ENCODE results near the gene ADSS2. TPM values are rescaled to one million over a fixed set of nuclear protein-coding genes. Genes with fewer than 3 reads are reported as not detected.
"Not testable (repeated sequence)": the region's sequence is repeated elsewhere in the genome, so short reads cannot be mapped to it uniquely, and the experiment has no call there.

The ADSS2 gene
- total RNA-seq (2021), result 63.1 and 76.7 TPM in 2 replicates
- percentile 93 among the genes with signal in this experiment for Bru-seq, nascent RNA
- BruChase-seq, experiment 1, labeled RNA remaining after a 2-hour chase, result percentile 94 among the genes with signal in this experiment
- BruChase-seq, experiment 2, labeled RNA remaining after a 6-hour chase, result percentile 89 among the genes with signal in this experiment
- long read RNA-seq, transcript ADSS-201 (13 exons, 2,780 nt), result major isoform, 103 of 120 reads
- long read RNA-seq, partial matches to known transcripts, result 5 of 120 reads
- long read RNA-seq, other reads (novel, unspliced or antisense), result 12 of 120 reads

DNA sequence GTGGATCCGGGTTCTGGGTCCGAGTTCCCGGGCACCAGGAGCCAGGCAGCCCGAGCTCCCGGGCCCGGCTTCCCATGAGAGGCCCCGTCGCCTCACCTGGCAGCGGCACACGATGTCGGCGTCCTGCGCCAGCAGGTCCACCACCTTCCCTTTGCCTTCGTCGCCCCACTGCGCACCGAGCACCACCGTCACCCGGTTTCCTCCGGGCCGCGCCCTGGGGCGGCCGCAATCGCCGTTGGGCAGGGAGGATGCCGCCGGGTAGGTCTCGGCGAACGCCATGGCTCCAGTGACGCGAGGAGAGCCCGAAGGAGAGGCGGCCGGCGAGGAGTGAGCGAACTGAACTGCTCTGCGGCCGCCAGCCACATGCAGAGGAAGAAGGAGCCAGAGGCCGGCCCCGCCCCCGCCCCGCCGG is at the start of gene ADSS2:
Gene ADSS2, minus strand, starts transcription at position 371 of the 412 bp plus-strand sequence. Its CDS starts 92 bp downstream, at position 279.
- Histone ChIP-seq H3K36me3 (ENCODE audit: low read depth) (peaks cover 19% of the 10 kb centered on the region; the same call in 1 of the 2 replicates), H3F3A (ENCODE audit: insufficient read depth, low read depth) (peaks cover 8% of the 10 kb centered on the region; the same call in 1 of the 2 replicates), H2AFZ (peak within 1 kb of the TSS; percentile 93), H3K4me3 (peak within 1 kb of the TSS; percentile 85), H4K20me1 (ENCODE audit: insufficient read depth) (no peaks in the 10 kb centered on the region), H3K79me2 (ENCODE audit: low read depth) (peaks cover 49% of the 10 kb centered on the region), H3K27ac (peak within 1 kb of the TSS; percentile 77), H3K9me3 (ENCODE audit: insufficient read depth, low read depth) (no peaks in the 10 kb centered on the region), H3K9me2 (ENCODE audit: insufficient read depth) (no peaks in the 10 kb centered on the region), H3K4me2 (peak within 1 kb of the TSS; percentile 93), H3K4me1 (replicated peaks; ENCODE audit: insufficient read depth) (peaks cover 48% of the 10 kb centered on the region), H3K27me3 (ENCODE audit: insufficient read depth, low read depth) (no peaks in the 10 kb centered on the region)
- BruUV-seq (replicated peaks), result TSS peak; percentile 47
- CTCF ChIA-PET, result no interaction called here
- TF ChIP-seq, protein P1, sequence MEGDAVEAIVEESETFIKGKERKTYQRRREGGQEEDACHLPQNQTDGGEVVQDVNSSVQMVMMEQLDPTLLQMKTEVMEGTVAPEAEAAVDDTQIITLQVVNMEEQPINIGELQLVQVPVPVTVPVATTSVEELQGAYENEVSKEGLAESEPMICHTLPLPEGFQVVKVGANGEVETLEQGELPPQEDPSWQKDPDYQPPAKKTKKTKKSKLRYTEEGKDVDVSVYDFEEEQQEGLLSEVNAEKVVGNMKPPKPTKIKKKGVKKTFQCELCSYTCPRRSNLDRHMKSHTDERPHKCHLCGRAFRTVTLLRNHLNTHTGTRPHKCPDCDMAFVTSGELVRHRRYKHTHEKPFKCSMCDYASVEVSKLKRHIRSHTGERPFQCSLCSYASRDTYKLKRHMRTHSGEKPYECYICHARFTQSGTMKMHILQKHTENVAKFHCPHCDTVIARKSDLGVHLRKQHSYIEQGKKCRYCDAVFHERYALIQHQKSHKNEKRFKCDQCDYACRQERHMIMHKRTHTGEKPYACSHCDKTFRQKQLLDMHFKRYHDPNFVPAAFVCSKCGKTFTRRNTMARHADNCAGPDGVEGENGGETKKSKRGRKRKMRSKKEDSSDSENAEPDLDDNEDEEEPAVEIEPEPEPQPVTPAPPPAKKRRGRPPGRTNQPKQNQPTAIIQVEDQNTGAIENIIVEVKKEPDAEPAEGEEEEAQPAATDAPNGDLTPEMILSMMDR (conservative IDR thresholded peaks at IDR 0.05), result no peak
- no peak for TF ChIP-seq EZH2 (IDR thresholded peaks at IDR 0.05; ENCODE audit: low read depth)
- no peak for DNase-seq
- intact Hi-C loops (cut with micrococcal nuclease; ENCODE audit: unreplicated experiment), result loop anchor here (2.0 to 10.0 kb wide), 7 partner anchors 109 to 1197 kb away; partner anchors contain the start of genes AKT3, CEP170, COX20 and SDCCAG8
- POLR2A ChIA-PET (ENCODE audit: unreplicated experiment), result no interaction called here

DNA sequence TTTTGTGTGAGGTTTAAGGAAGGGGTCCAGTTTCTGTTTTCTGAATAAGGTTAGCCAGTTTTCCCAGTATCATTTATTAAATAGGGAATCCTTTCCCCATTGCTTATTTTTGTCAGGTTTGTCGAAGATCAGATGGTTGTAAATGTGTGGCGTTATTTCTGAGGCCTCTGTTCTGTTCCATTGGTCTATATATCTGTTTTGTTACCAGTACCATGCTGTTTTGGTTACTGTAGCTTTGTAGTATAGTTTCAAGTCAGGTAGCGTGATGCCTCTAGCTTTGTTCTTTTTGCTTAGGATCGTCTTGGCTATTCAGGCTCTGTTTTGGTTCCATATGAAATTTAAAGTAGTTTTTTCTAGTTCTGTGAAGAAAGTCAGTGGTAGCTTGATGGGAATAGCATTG is 48.8 kb upstream of the ADSS2 start:
- H3K4me2 ChIP-seq, CTCF ChIA-PET: not testable (repeated sequence)

DNA sequence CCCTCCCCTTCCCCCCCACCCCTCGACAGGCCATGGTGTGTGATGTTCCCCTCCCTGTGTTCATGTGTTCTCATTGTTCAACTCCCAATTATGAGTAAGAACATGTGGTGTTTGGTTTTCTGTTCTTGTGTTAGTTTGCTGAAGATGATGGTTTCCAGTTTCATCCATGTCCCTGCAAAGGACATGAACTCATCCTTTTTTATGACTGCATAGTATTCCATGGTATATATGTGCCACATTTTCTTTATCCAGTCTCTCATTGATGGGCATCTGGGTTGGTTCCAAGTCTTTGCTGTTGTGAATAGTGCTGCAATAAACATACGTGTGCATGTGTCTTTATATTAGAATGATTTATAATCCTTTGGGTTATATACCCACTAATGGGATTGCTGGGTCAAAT is 47.8 kb upstream of the ADSS2 start:
- H3K4me1 ChIP-seq (replicated peaks; ENCODE audit: insufficient read depth); BruUV-seq (replicated peaks); H2AFZ ChIP-seq; H3K4me2 ChIP-seq; H3K9me3 ChIP-seq (ENCODE audit: insufficient read depth, low read depth); H3K27me3 ChIP-seq (ENCODE audit: insufficient read depth, low read depth); H3K9me2 ChIP-seq (ENCODE audit: insufficient read depth); CTCF ChIA-PET; H3K4me3 ChIP-seq; POLR2A ChIA-PET (ENCODE audit: unreplicated experiment); H3K27ac ChIP-seq; H3K79me2 ChIP-seq (ENCODE audit: low read depth); DNase-seq; intact Hi-C loops (cut with micrococcal nuclease; ENCODE audit: unreplicated experiment); H3F3A ChIP-seq (ENCODE audit: insufficient read depth, low read depth); H3K36me3 ChIP-seq (ENCODE audit: low read depth); H4K20me1 ChIP-seq (ENCODE audit: insufficient read depth): not testable (repeated sequence)

More for the DNA sequence above, 48.8 kb upstream of the ADSS2 start:
- H3K79me2 ChIP-seq (ENCODE audit: low read depth); H3K27me3 ChIP-seq (ENCODE audit: insufficient read depth, low read depth); H3K4me1 ChIP-seq (replicated peaks; ENCODE audit: insufficient read depth); H3K9me2 ChIP-seq (ENCODE audit: insufficient read depth); DNase-seq; intact Hi-C loops (cut with micrococcal nuclease; ENCODE audit: unreplicated experiment); H3K27ac ChIP-seq; BruUV-seq (replicated peaks); H3K36me3 ChIP-seq (ENCODE audit: low read depth); H3F3A ChIP-seq (ENCODE audit: insufficient read depth, low read depth); H3K4me3 ChIP-seq; H4K20me1 ChIP-seq (ENCODE audit: insufficient read depth); POLR2A ChIA-PET (ENCODE audit: unreplicated experiment); H2AFZ ChIP-seq; H3K9me3 ChIP-seq (ENCODE audit: insufficient read depth, low read depth): not testable (repeated sequence)

DNA sequence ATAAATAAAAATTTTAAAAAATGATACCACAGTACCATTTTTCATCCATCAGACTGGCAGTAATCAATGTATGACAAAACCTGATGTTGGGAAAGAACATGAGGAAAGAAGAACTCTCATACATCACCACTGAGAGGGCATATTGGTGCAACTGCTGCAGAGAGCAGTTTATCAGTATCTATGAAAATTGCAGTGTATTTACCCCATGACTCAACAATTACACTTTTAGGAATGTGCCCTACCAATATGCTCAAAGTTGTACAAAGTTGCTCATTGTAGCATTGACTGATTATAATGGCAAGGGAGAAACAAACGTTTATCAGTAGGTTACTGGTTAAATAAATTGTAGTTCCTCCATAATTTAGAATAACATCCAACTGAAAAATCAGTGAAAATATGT is 46.1 kb upstream of the ADSS2 start:
- Histone ChIP-seq H3K9me3 (ENCODE audit: insufficient read depth, low read depth) (0 out of 2 replicates have a peak, but pooled peaks cover 2% of the 10 kb centered on the region), H3K4me3 (no peak overlapping the region), H3F3A (ENCODE audit: insufficient read depth, low read depth) (no peaks in the 10 kb centered on the region), H3K4me2 (no peak overlapping the region), H3K9me2 (ENCODE audit: insufficient read depth) (no peaks in the 10 kb centered on the region), H3K27me3 (ENCODE audit: insufficient read depth, low read depth) (no peaks in the 10 kb centered on the region), H3K79me2 (ENCODE audit: low read depth) (no peaks in the 10 kb centered on the region), H4K20me1 (ENCODE audit: insufficient read depth) (no peaks in the 10 kb centered on the region), H3K4me1 (replicated peaks; ENCODE audit: insufficient read depth) (peaks cover 9% of the 10 kb centered on the region; the same call in 1 of the 2 replicates), H2AFZ (no peak overlapping the region), H3K36me3 (ENCODE audit: low read depth) (no peaks in the 10 kb centered on the region), H3K27ac (no peak overlapping the region)
- no peak for DNase-seq
- TF ChIP-seq EZH2 (IDR thresholded peaks at IDR 0.05; ENCODE audit: low read depth), result no peak
- TF ChIP-seq, protein P1 (conservative IDR thresholded peaks at IDR 0.05), result no peak
- ChIA-PET CTCF (no interaction called here), POLR2A (ENCODE audit: unreplicated experiment) (no interaction called here)
- intact Hi-C loops (cut with micrococcal nuclease; ENCODE audit: unreplicated experiment), result no loop called here
- no TSS peak for BruUV-seq (replicated peaks)

Measured in PC-9 (cell line).